Gastroesophageal sphincter (tissue), 4 donors: Measurements from ENCODE around the gene PPP3CA. TPM values are rescaled to one million over a fixed set of nuclear protein-coding genes. Genes with fewer than 3 reads are reported as not detected.

ENCODE experiments used
- ATAC-seq: fragments of 150-250 bp; one replicate; pipeline ENCODE4 v1.9.1; 2016; ENCODE audit warnings: mild to moderate bottlenecking, moderate library complexity
- H3K27ac ChIP-seq, 4 donors: fragments of 200-600 bp; sonication (generic) in 3 of 4; 1 replicate in 3 of 4; 2 replicates in 1 of 4; pipeline ENCODE4 v1.5.1; 2016 to 2019
- H3K27me3 ChIP-seq: fragments of 200-600 bp; sonication (generic); one replicate; pipeline ENCODE4 v1.5.1; 2019
- H3K36me3 ChIP-seq, 2 donors: fragments of 200-600 bp; sonication (generic); one replicate each; pipeline ENCODE4 v1.5.1; 2019; ENCODE audit warnings: control low read depth in 1 of 2
- H3K4me1 ChIP-seq, 3 donors: fragments of 200-600 bp; sonication (generic); 1 replicate in 2 of 3; 2 replicates in 1 of 3; pipeline ENCODE4 v1.5.1; 2016 to 2019; ENCODE audit warnings: control low read depth in 2 of 3
- H3K4me3 ChIP-seq, 2 donors: fragments of 200-600 bp; sonication (generic); one replicate each; pipeline ENCODE4 v1.5.1; 2019; ENCODE audit warnings: mild to moderate bottlenecking in 1 of 2, moderate library complexity in 1 of 2
- H3K9me3 ChIP-seq, 3 donors: fragments of 200-600 bp; sonication (generic); one replicate each; pipeline ENCODE4 v1.5.1; 2017 to 2019; ENCODE audit warnings: control low read depth in 2 of 3
- EP300 ChIP-seq: sonication (generic); formaldehyde crosslinking; IDR thresholded peaks from one replicate; pipeline ENCODE4 v1.6.1; 2017; ENCODE audit warnings: antibody characterized with exemption, mild to moderate bottlenecking
- POLR2A ChIP-seq, 2 donors: fragments of 450-650 bp; IDR thresholded peaks; one replicate each; pipeline ENCODE4 v1.6.1; 2017; ENCODE audit warnings: antibody characterized with exemption in 2 of 2, mild to moderate bottlenecking in 2 of 2, moderate library complexity in 1 of 2
- POLR2AphosphoS5 ChIP-seq: sonication (generic); formaldehyde crosslinking; IDR thresholded peaks from one replicate; pipeline ENCODE4 v1.6.1; 2017; ENCODE audit warnings: antibody characterized with exemption
- WGBS, 2 donors: methylation state at CpG; one replicate each; pipeline ENCODE4 v1.1.5; 2018; ENCODE audit warnings: low coverage in 1 of 2; 5-methylcytosine and 5-hydroxymethylcytosine counted together
- total RNA-seq, 4 donors: library from RNA; depleted of rRNA; stranded (reverse); fragments of >200 nt; gene quantifications; one replicate each; pipeline ENCODE4 v1.1.0, GENCODE V29; 2016
- TF ChIP-seq, protein P1 (sequence below), 4 experiments: fragments of 200-600 bp in 2 of 4; fragments of 450-650 bp in 2 of 4; sonication (generic) in 1 of 4; IDR thresholded peaks; one replicate each; pipeline ENCODE4 v1.5.1; 2017 to 2019; ENCODE audit warnings: antibody characterized with exemption in 4 of 4, mild to moderate bottlenecking in 2 of 4, moderate library complexity in 2 of 4

Gene PPP3CA
- total RNA-seq, 4 donors from 2014 or later = 21.1 to 29.2 (median 24.8) TPM

- Histone ChIP-seq H3K27me3 (no peaks in the 10 kb centered on the region), H3K9me3 (no peaks in the 10 kb centered on the region), H3K36me3 (peaks cover 0 to 4% of the 10 kb centered on the region in 2 donors), H3K4me3 (no peak overlapping the region), H3K4me1 (peaks cover 0 to 28% (median 5%) of the 10 kb centered on the region in 3 donors), H3K27ac (no peak overlapping the region)
- no peak for TF ChIP-seq EP300
- no peak for ATAC-seq
- 44 to 64% methylated on average over 1 of the region's 1 CpG for WGBS, 2 donors
Measured at GRCh38 chr4:101019941-101020401, 327.4 kb downstream of the PPP3CA start.

GRCh38 chr4:101019313-101019712, 328.0 kb downstream of the PPP3CA start:
- H3K36me3 ChIP-seq = peaks cover 0 to 4% of the 10 kb centered on the region in 2 donors

GRCh38 chr4:101018836-101019235, 328.5 kb downstream of the PPP3CA start:
- Histone ChIP-seq H3K4me1 (peaks cover 0 to 28% (median 5%) of the 10 kb centered on the region in 3 donors), H3K27me3 (no peaks in the 10 kb centered on the region), H3K27ac (no peak overlapping the region), H3K9me3 (no peaks in the 10 kb centered on the region), H3K36me3 (peaks cover 0 to under 1% of the 10 kb centered on the region in 2 donors), H3K4me3 (no peak overlapping the region)
- no peak for ATAC-seq
- 71 to 90% methylated on average over 5 of the region's 5 CpGs for WGBS, 2 donors
- TF ChIP-seq POLR2A (IDR thresholded peaks at IDR 0.05) (no peak), POLR2AphosphoS5 (no peak), EP300 (no peak)
- TF ChIP-seq, protein P1, sequence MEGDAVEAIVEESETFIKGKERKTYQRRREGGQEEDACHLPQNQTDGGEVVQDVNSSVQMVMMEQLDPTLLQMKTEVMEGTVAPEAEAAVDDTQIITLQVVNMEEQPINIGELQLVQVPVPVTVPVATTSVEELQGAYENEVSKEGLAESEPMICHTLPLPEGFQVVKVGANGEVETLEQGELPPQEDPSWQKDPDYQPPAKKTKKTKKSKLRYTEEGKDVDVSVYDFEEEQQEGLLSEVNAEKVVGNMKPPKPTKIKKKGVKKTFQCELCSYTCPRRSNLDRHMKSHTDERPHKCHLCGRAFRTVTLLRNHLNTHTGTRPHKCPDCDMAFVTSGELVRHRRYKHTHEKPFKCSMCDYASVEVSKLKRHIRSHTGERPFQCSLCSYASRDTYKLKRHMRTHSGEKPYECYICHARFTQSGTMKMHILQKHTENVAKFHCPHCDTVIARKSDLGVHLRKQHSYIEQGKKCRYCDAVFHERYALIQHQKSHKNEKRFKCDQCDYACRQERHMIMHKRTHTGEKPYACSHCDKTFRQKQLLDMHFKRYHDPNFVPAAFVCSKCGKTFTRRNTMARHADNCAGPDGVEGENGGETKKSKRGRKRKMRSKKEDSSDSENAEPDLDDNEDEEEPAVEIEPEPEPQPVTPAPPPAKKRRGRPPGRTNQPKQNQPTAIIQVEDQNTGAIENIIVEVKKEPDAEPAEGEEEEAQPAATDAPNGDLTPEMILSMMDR (IDR thresholded peaks at IDR 0.05) = no peak

More at GRCh38 chr4:101019313-101019712, 328.0 kb downstream of the PPP3CA start:
- ATAC-seq = no peak
- Histone ChIP-seq H3K27me3 (no peaks in the 10 kb centered on the region), H3K9me3 (no peaks in the 10 kb centered on the region), H3K4me1 (peaks cover 0 to 28% (median 5%) of the 10 kb centered on the region in 3 donors), H3K27ac (no peak overlapping the region), H3K4me3 (no peak overlapping the region)
- WGBS, 2 donors = 95 to 97% methylated on average over 4 of the region's 4 CpGs
- no peak for TF ChIP-seq POLR2A (IDR thresholded peaks at IDR 0.05)

GRCh38 chr4:101014417-101014816, 332.9 kb downstream of the PPP3CA start:
- Histone ChIP-seq H3K9me3 (no peaks in the 10 kb centered on the region), H3K4me1 (peaks cover 0 to 15% (median 2%) of the 10 kb centered on the region in 3 donors), H3K4me3 (no peak overlapping the region), H3K27ac (no peak overlapping the region), H3K36me3 (no peaks in the 10 kb centered on the region), H3K27me3 (no peaks in the 10 kb centered on the region)
- TF ChIP-seq, protein P1 (IDR thresholded peaks at IDR 0.05) = no peak
- no peak for TF ChIP-seq POLR2AphosphoS5
- TF ChIP-seq POLR2A (IDR thresholded peaks at IDR 0.05) = no peak
- TF ChIP-seq EP300 = no peak
- ATAC-seq = no peak
- 54 to 59% methylated on average over 3 of the region's 3 CpGs for WGBS, 2 donors

DNA sequence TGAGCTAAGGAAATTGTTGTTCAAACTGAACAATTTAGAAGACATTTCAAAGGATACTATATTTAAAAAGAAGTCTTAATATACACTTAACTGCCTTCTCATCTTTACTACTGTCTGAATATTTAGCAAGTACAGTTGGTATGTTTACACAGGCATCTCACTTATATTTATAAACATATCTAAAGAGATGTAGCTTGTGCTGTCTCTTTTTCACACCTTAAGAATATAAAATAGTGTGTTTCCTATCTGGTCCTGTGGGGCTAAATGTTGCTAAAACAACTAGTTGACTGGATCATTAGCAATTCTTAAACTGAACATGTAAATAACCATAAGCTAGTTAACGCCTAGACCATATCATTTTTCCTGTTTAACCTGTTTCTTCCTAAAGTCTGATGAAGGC, 336.3 kb downstream of the PPP3CA start:
- Histone ChIP-seq H3K4me3 (no peak overlapping the region), H3K4me1 (peaks cover 0 to 19% (median 3%) of the 10 kb centered on the region in 3 donors), H3K9me3 (no peaks in the 10 kb centered on the region), H3K27ac (no peak overlapping the region), H3K36me3 (no peaks in the 10 kb centered on the region), H3K27me3 (no peaks in the 10 kb centered on the region)
- 100% methylated on average over 1 of the region's 1 CpG for WGBS, 2 donors
- TF ChIP-seq, protein P1 (IDR thresholded peaks at IDR 0.05) = no peak
- TF ChIP-seq EP300 = no peak
- TF ChIP-seq POLR2AphosphoS5 = no peak
- no peak for TF ChIP-seq POLR2A (IDR thresholded peaks at IDR 0.05)
- ATAC-seq = no peak

GRCh38 chr4:101009471-101009870, 337.9 kb downstream of the PPP3CA start:
- H3K9me3 ChIP-seq = no peaks in the 10 kb centered on the region
- H3K27me3 ChIP-seq = no peaks in the 10 kb centered on the region
- TF ChIP-seq, protein P1 (IDR thresholded peaks at IDR 0.05) = no peak
- TF ChIP-seq POLR2A (IDR thresholded peaks at IDR 0.05) (no peak), EP300 (no peak), POLR2AphosphoS5 (no peak)
- H3K4me1 ChIP-seq = peaks cover 0 to 19% (median 3%) of the 10 kb centered on the region in 3 donors
- 44 to 67% methylated on average over 1 to 2 of the region's 2 CpGs for WGBS, 2 donors
- no peak for ATAC-seq
- H3K4me3 ChIP-seq = no peak overlapping the region
- H3K27ac ChIP-seq = no peak overlapping the region
- no peaks in the 10 kb centered on the region for H3K36me3 ChIP-seq
